Peyer's patch (tissue), 4 donors: ENCODE data around the gene PTPRM. TPM values are rescaled to one million over a fixed set of nuclear protein-coding genes. Genes with fewer than 3 reads are reported as not detected.

Source experiments
- DNase-seq, 3 donors: peaks; one replicate each; pipeline ENCODE4 v3.0.0-alpha.2; 2017 to 2019
- H3K27ac ChIP-seq, 4 donors: fragments of 200-600 bp; sonication (generic); one replicate each; pipeline ENCODE4 v1.5.1; 2016 to 2019
- H3K27me3 ChIP-seq, 2 donors: fragments of 200-600 bp; sonication (generic); one replicate each; pipeline ENCODE4 v1.5.1; 2019
- H3K36me3 ChIP-seq, 3 donors: fragments of 200-600 bp; sonication (generic); one replicate each; pipeline ENCODE4 v1.5.1; 2016 to 2019
- H3K4me1 ChIP-seq, 4 donors: fragments of 200-600 bp; sonication (generic); one replicate each; pipeline ENCODE4 v1.5.1; 2016 to 2019
- H3K4me3 ChIP-seq, 4 donors: fragments of 200-600 bp; sonication (generic); 1 replicate in 3 of 4; 2 replicates in 1 of 4; pipeline ENCODE4 v1.5.1; 2016 to 2019; ENCODE audit warnings: mild to moderate bottlenecking in 1 of 4
- H3K9me3 ChIP-seq, 4 donors: fragments of 200-600 bp; sonication (generic); one replicate each; pipeline ENCODE4 v1.5.1; 2016 to 2019; ENCODE audit warnings: mild to moderate bottlenecking in 1 of 4
- CTCF ChIP-seq, 6 experiments: fragments of 450-650 bp in 4 of 6; fragments of 200-600 bp in 2 of 6; sonication (generic) in 1 of 6; IDR thresholded peaks; one replicate each; pipeline ENCODE4 v1.5.1; 2017 to 2019; ENCODE audit warnings: antibody characterized with exemption in 6 of 6, mild to moderate bottlenecking in 3 of 6, moderate library complexity in 1 of 6
- POLR2A ChIP-seq, 2 donors: fragments of 450-650 bp; IDR thresholded peaks; one replicate each; pipeline ENCODE4 v1.5.1; 2017; ENCODE audit warnings: antibody characterized with exemption in 2 of 2, mild to moderate bottlenecking in 2 of 2, moderate library complexity in 2 of 2
- total RNA-seq, 4 donors: library from RNA; depleted of rRNA; stranded (reverse); fragments of >200 nt; gene quantifications; one replicate each; pipeline ENCODE4 v1.1.0, GENCODE V29; 2016

Gene PTPRM
- total RNA-seq, 4 donors from 2014 or later = 39.6 to 211 (median 80.3) TPM

DNA sequence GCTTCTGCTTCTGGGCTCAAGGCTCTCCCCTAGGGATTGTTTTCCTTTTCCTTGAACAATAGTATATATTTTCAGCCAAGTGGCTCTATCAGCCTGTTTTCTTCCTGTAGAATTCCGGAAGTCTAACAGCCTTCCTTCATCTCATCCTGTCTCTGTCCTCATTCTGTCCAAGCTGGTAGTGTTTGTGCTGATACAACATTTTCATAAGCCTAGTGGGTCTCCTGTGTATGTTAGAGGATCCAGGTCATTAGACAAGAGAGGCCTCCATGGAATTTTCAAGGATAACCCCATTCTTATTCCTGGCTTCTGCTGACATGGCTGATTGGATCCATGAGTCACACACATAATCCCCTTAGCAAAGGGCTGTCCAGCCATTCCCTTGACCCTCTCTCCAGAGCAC is 467.6 kb downstream of the PTPRM start:
- H3K27me3 ChIP-seq = no peaks in the 10 kb centered on the region
- no peak for DNase-seq
- H3K9me3 ChIP-seq = no peaks in the 10 kb centered on the region
- no peaks in the 10 kb centered on the region for H3K36me3 ChIP-seq
- H3K27ac ChIP-seq = no peak overlapping the region
- H3K4me3 ChIP-seq = no peak overlapping the region
- H3K4me1 ChIP-seq = no peaks in the 10 kb centered on the region
- TF ChIP-seq POLR2A (IDR thresholded peaks at IDR 0.05) = no peak
- no peak for TF ChIP-seq CTCF (IDR thresholded peaks at IDR 0.05)

DNA sequence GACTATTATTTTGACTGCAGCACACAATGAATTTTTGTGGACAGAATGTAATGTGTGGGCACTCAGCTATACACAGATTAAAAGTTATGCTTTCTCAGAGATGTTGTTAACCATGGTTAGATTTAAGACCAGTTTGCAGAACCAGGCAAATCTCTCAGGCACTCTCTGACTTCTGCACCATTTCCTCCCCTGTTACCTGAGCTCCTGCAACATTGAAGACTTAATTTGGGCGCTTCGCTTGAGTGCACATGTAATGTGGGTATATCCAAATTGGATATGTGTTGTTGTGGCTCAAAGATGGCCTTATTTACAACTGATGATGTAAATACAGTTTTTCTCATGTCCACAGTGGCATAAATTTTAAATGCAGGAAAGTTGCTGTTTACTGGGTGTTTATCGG is 469.4 kb downstream of the PTPRM start:
- Histone ChIP-seq H3K27me3 (no peaks in the 10 kb centered on the region), H3K4me1 (no peaks in the 10 kb centered on the region), H3K36me3 (no peaks in the 10 kb centered on the region), H3K9me3 (no peaks in the 10 kb centered on the region), H3K27ac (no peak overlapping the region), H3K4me3 (no peak overlapping the region)
- TF ChIP-seq CTCF (IDR thresholded peaks at IDR 0.05) = no peak
- no peak for TF ChIP-seq POLR2A (IDR thresholded peaks at IDR 0.05)
- DNase-seq = no peak

GRCh38 chr18:8037296-8037695 is 470.2 kb downstream of the PTPRM start:
- no peak overlapping the region for H3K27ac ChIP-seq
- H3K9me3 ChIP-seq = no peaks in the 10 kb centered on the region
- H3K4me1 ChIP-seq = no peaks in the 10 kb centered on the region
- H3K27me3 ChIP-seq = no peaks in the 10 kb centered on the region
- TF ChIP-seq CTCF (IDR thresholded peaks at IDR 0.05) (no peak), POLR2A (IDR thresholded peaks at IDR 0.05) (no peak)
- H3K36me3 ChIP-seq = no peaks in the 10 kb centered on the region
- no peak for DNase-seq
- H3K4me3 ChIP-seq = no peak overlapping the region

DNA sequence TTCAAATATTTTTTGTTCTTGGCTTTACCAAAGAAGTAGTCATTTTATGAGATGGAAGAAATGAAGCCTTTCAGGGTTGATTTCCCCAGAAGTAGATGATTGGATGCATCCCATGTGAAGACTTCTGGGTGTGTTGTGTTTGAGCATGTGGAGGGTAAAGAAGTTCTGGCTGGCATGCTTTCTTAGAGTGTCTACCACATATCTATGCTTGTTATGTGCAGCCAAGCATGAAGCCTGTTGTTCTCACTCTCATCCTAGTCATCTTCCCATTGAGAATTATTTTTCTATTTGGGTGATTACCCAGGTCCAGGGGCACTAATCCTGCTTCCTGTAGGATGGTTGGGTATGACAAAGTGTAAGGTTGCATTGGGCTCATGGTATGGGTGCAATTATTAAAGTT is 472.9 kb downstream of the PTPRM start:
- no peak for DNase-seq
- no peaks in the 10 kb centered on the region for H3K9me3 ChIP-seq
- H3K36me3 ChIP-seq = no peaks in the 10 kb centered on the region
- H3K4me3 ChIP-seq = no peak overlapping the region
- TF ChIP-seq CTCF (IDR thresholded peaks at IDR 0.05) (no peak), POLR2A (IDR thresholded peaks at IDR 0.05) (no peak)
- no peaks in the 10 kb centered on the region for H3K4me1 ChIP-seq
- H3K27me3 ChIP-seq = no peaks in the 10 kb centered on the region
- no peak overlapping the region for H3K27ac ChIP-seq

- no peak for TF ChIP-seq CTCF (IDR thresholded peaks at IDR 0.05)
- TF ChIP-seq POLR2A (IDR thresholded peaks at IDR 0.05) = no peak
These were observed 474.5 kb downstream of the PTPRM start for GRCh38 chr18:8041526-8042111.

DNA sequence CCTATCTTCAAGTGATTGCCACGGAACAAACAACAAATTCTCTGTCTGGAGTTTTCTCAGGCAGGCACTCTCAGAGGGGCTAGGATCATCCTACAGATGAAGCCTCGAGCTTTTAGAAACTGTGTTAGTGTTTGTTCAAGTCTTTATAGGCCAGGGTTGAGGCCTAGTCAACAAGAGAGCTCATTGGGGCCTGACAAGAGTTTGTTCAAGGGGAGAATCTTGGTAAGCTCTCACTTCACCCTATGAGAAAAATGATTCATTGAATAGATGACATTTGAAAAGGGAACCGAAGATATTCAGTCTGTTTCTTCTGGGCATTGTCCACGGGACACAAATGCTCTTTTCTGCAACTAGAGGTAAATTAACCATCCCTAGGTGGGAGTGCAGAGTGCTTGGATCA is 476.9 kb downstream of the PTPRM start:
- no peak for DNase-seq
- TF ChIP-seq POLR2A (IDR thresholded peaks at IDR 0.05) (no peak), CTCF (IDR thresholded peaks at IDR 0.05) (no peak)
- Histone ChIP-seq H3K9me3 (no peaks in the 10 kb centered on the region), H3K27me3 (no peaks in the 10 kb centered on the region), H3K36me3 (no peaks in the 10 kb centered on the region), H3K4me3 (no peak overlapping the region), H3K4me1 (no peaks in the 10 kb centered on the region), H3K27ac (no peak overlapping the region)

More at GRCh38 chr18:8041526-8042111, 474.5 kb downstream of the PTPRM start:
- no peaks in the 10 kb centered on the region for H3K9me3 ChIP-seq
- H3K36me3 ChIP-seq = no peaks in the 10 kb centered on the region
- H3K27ac ChIP-seq = no peak overlapping the region
- no peaks in the 10 kb centered on the region for H3K4me1 ChIP-seq
- no peak overlapping the region for H3K4me3 ChIP-seq
- DNase-seq = no peak
- no peaks in the 10 kb centered on the region for H3K27me3 ChIP-seq
